B cell (primary cell): Measurements from ENCODE around the gene C13orf42. TPM values are rescaled to one million over a fixed set of nuclear protein-coding genes. Genes with fewer than 3 reads are reported as not detected.

Experiments
- ATAC-seq: fragments of 200-7000 bp; cut with Tn5 transposase; one replicate; pipeline ENCODE4 v1.10.0; 2021; ENCODE audit warnings: low read depth, mild to moderate bottlenecking, moderate number of reproducible peaks, moderate library complexity
- CTCF ChIA-PET: fragments of 350-600 bp; sonication (Branson Sonifier 250); formaldehyde crosslinking; loops from one replicate; lab custom pipeline; 2021; ENCODE audit warnings: antibody characterized with exemption, inconsistent platforms; lab: Charles Lee
- POLR2A ChIA-PET: fragments of 350-600 bp; sonication (Branson Sonifier 250); formaldehyde crosslinking; loops from one replicate; lab custom pipeline; 2021; ENCODE audit warnings: antibody characterized with exemption; lab: Charles Lee
- DNase-seq: peaks from one replicate; pipeline ENCODE4 v3.0.0; 2013
- H2AFZ ChIP-seq: 2 replicates; pipeline ENCODE4 v1.6.1; 2012; ENCODE audit warnings: mild to moderate bottlenecking, low read depth, low read length; ENCODE audit not compliant: insufficient read depth, poor library complexity, severe bottlenecking
- H3K27ac ChIP-seq, 2 donors: 1 replicate in 1 of 2; 2 replicates in 1 of 2; pipeline ENCODE4 v1.5.1; 2012 to 2013; ENCODE audit warnings: low read length in 2 of 2, mild to moderate bottlenecking in 2 of 2, moderate library complexity in 1 of 2
- H3K27me3 ChIP-seq, 4 experiments: fragments of 200-600 bp in 1 of 4; sonication (generic) in 1 of 4; replicated peaks in 1 of 4; 1 replicate in 2 of 4; 2 replicates in 2 of 4; pipeline versions ENCODE4 v1.6.1 to v1.7.0; 2013 to 2016; ENCODE audit warnings: low read length in 3 of 4, mild to moderate bottlenecking in 2 of 4, mixed read lengths in 1 of 4, moderate library complexity in 1 of 4; ENCODE audit not compliant: insufficient read depth in 4 of 4, control insufficient read depth in 3 of 4; ENCODE audit errors: control extremely low read depth in 1 of 4
- H3K36me3 ChIP-seq, 2 experiments: replicated peaks in 1 of 2; 1 replicate in 1 of 2; 2 replicates in 1 of 2; pipeline versions ENCODE4 v1.6.1 to v1.7.1; 2013; ENCODE audit warnings: low read length in 1 of 2; ENCODE audit not compliant: insufficient read depth in 2 of 2, control insufficient read depth in 1 of 2; ENCODE audit errors: control extremely low read depth in 1 of 2, extremely low read depth in 1 of 2
- H3K4me1 ChIP-seq, 2 donors: fragments of 200-600 bp in 1 of 2; sonication (generic) in 1 of 2; 1 replicate in 1 of 2; 2 replicates in 1 of 2; pipeline versions ENCODE4 v1.5.1 to v1.6.1; 2013 to 2017; ENCODE audit warnings: low read length in 2 of 2; ENCODE audit not compliant: control insufficient read depth in 2 of 2, insufficient read depth in 2 of 2
- H3K4me2 ChIP-seq: replicated peaks from 2 replicates; pipeline ENCODE3; 2012; ENCODE audit warnings: mild to moderate bottlenecking, low read depth, low read length; ENCODE audit not compliant: poor library complexity, severe bottlenecking
- H3K4me3 ChIP-seq, 5 experiments: fragments of 200-600 bp in 1 of 5; sonication (generic) in 1 of 5; 1 replicate in 3 of 5; 2 replicates in 2 of 5; pipeline versions ENCODE4 v1.5.1 to v1.7.0; 2011 to 2016; ENCODE audit warnings: low read length in 4 of 5, mild to moderate bottlenecking in 4 of 5, low read depth in 2 of 5, control low read depth in 1 of 5, moderate library complexity in 1 of 5; ENCODE audit not compliant: insufficient read depth in 1 of 5; ENCODE audit errors: control extremely low read depth in 1 of 5, extremely low read depth in 1 of 5
- H3K79me2 ChIP-seq: fragments of 200-600 bp; sonication (generic); one replicate; pipeline ENCODE4 v1.6.0; 2016; ENCODE audit warnings: low read length; ENCODE audit not compliant: control insufficient read depth, insufficient read depth
- H3K9ac ChIP-seq: fragments of 200-600 bp; sonication (generic); 2 replicates; pipeline ENCODE4 v1.6.1; 2017; ENCODE audit warnings: mild to moderate bottlenecking, low read length, moderate library complexity
- H3K9me3 ChIP-seq, 3 donors: one replicate each; pipeline versions ENCODE4 v1.6.1 to v1.7.1; 2013; ENCODE audit warnings: low read length in 2 of 3; ENCODE audit not compliant: control insufficient read depth in 2 of 3, insufficient read depth in 1 of 3; ENCODE audit errors: control extremely low read depth in 1 of 3
- H4K20me1 ChIP-seq: 2 replicates; pipeline ENCODE4 v1.6.0; 2012; ENCODE audit warnings: mild to moderate bottlenecking, low read length; ENCODE audit not compliant: insufficient read depth, control insufficient read depth, poor library complexity, severe bottlenecking
- H3K27ac Mint-ChIP-seq: one replicate; pipeline ENCODE4 v1.8.0; 2021; ENCODE audit warnings: mixed read lengths
- H3K27me3 Mint-ChIP-seq: one replicate; pipeline ENCODE4 v1.8.0; 2021; ENCODE audit warnings: mixed read lengths
- H3K4me1 Mint-ChIP-seq: one replicate; pipeline ENCODE4 v1.8.0; 2021; ENCODE audit warnings: mixed read lengths
- H3K4me3 Mint-ChIP-seq: one replicate; pipeline ENCODE4 v1.8.0; 2021; ENCODE audit warnings: mixed read lengths
- H3K9me3 Mint-ChIP-seq: one replicate; pipeline ENCODE4 v1.8.0; 2022; ENCODE audit warnings: mixed read lengths; ENCODE audit not compliant: insufficient read depth
- EZH2 ChIP-seq: IDR thresholded peaks from 2 replicates; pipeline ENCODE4 v1.6.1; 2012; ENCODE audit warnings: borderline replicate concordance, low read depth, mild to moderate bottlenecking, moderate library complexity, low read length; ENCODE audit not compliant: insufficient read depth, poor library complexity, severe bottlenecking
- WGBS: methylation state at CpG from one replicate; pipeline ENCODE4 v1.1.5; 2013; ENCODE audit warnings: missing lambda C conversion rate; ENCODE audit not compliant: insufficient coverage; 5-methylcytosine and 5-hydroxymethylcytosine counted together
- intact Hi-C: fragments of 100-400 bp; cut with micrococcal nuclease; formaldehyde crosslinking; loops from one replicate; pipeline ENCODE4 v1.10.0; 2022
- polyA plus RNA-seq: library from polyadenylated mRNA; depleted of rRNA; stranded (reverse); fragments of >200 nt; gene quantifications from 2 replicates; pipeline ENCODE4 v1.2.3, GENCODE V29; 2012
- total RNA-seq, 2 donors: library from RNA; stranded (reverse); fragments of 120-200 nt in 1 of 2; gene quantifications; 1 replicate in 1 of 2; 2 replicates in 1 of 2; pipeline versions ENCODE4 v1.2.3 to v1.2.4, GENCODE V29; 2013 to 2022
- TF ChIP-seq, protein P1 (sequence below): fragments of 200-600 bp; IDR thresholded peaks from one replicate; pipeline ENCODE4 v1.8.0; 2022; ENCODE audit warnings: antibody characterized with exemption, mild to moderate bottlenecking

Gene C13orf42
- total and polyA plus RNA-seq, 2 donors (not counting 1 experiment from before 2014, with no cell fraction given): not detected

- Mint-ChIP-seq H3K27ac (no peak overlapping the region), H3K27me3 (peaks cover 18% of the 10 kb centered on the region), H3K9me3 (no peaks in the 10 kb centered on the region), H3K4me1 (no peaks in the 10 kb centered on the region), H3K4me3 (no peak overlapping the region)
- no peak overlapping the region for H3K27ac ChIP-seq
- no peaks in the 10 kb centered on the region for H4K20me1 ChIP-seq
- H3K79me2 ChIP-seq: no peaks in the 10 kb centered on the region
- WGBS: no CpG with 5 or more reads among the region's 1 CpG
- ChIA-PET CTCF (interaction anchor here (0.9 kb wide), 1 partner anchor 13 kb away, joined by 5 read pairs; no protein-coding TSS in a partner anchor), POLR2A (no interaction called here)
- intact Hi-C loops: no loop called here
- H3K36me3 ChIP-seq: no peaks in the 10 kb centered on the region
- H3K4me3 ChIP-seq: no peak overlapping the region
- H2AFZ ChIP-seq: no peak overlapping the region
- ATAC-seq (no peak), DNase-seq (no peak)
- H3K27me3 ChIP-seq: peaks cover 0 to 2% (median 0%) of the 10 kb centered on the region in 4 experiments
- no peak overlapping the region for H3K9ac ChIP-seq
- H3K9me3 ChIP-seq: no peaks in the 10 kb centered on the region
- H3K4me1 ChIP-seq: no peaks in the 10 kb centered on the region
- H3K4me2 ChIP-seq: no peak overlapping the region
- no peak for TF ChIP-seq EZH2
- TF ChIP-seq, protein P1, sequence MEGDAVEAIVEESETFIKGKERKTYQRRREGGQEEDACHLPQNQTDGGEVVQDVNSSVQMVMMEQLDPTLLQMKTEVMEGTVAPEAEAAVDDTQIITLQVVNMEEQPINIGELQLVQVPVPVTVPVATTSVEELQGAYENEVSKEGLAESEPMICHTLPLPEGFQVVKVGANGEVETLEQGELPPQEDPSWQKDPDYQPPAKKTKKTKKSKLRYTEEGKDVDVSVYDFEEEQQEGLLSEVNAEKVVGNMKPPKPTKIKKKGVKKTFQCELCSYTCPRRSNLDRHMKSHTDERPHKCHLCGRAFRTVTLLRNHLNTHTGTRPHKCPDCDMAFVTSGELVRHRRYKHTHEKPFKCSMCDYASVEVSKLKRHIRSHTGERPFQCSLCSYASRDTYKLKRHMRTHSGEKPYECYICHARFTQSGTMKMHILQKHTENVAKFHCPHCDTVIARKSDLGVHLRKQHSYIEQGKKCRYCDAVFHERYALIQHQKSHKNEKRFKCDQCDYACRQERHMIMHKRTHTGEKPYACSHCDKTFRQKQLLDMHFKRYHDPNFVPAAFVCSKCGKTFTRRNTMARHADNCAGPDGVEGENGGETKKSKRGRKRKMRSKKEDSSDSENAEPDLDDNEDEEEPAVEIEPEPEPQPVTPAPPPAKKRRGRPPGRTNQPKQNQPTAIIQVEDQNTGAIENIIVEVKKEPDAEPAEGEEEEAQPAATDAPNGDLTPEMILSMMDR: no peak
Observed at GRCh38 chr13:51111997-51112396, 923 bp upstream of the C13orf42 start.

GRCh38 chr13:51107996-51108395 lies 3.1 kb downstream of the C13orf42 start:
- Mint-ChIP-seq H3K27me3 (peaks cover 7% of the 10 kb centered on the region), H3K27ac (no peak overlapping the region), H3K9me3 (no peaks in the 10 kb centered on the region), H3K4me3 (no peak overlapping the region), H3K4me1 (no peaks in the 10 kb centered on the region)
- 100% methylated on average over 2 of the region's 4 CpGs for WGBS
- no peak for DNase-seq
- Histone ChIP-seq H3K4me2 (no peak overlapping the region), H3K9ac (no peak overlapping the region), H3K4me1 (no peaks in the 10 kb centered on the region), H2AFZ (no peak overlapping the region), H3K4me3 (no peak overlapping the region), H3K9me3 (no peaks in the 10 kb centered on the region), H3K27ac (no peak overlapping the region), H3K36me3 (no peaks in the 10 kb centered on the region), H3K79me2 (no peaks in the 10 kb centered on the region), H3K27me3 (peaks cover 0 to 2% (median 0%) of the 10 kb centered on the region in 4 experiments), H4K20me1 (no peaks in the 10 kb centered on the region)
- POLR2A ChIA-PET: no interaction called here
- CTCF ChIA-PET: no interaction called here
- no peak for ATAC-seq
- TF ChIP-seq, protein P1: no peak
- TF ChIP-seq EZH2: no peak
- intact Hi-C loops: no loop called here
